Neural crest cell (in vitro differentiated cells): ENCODE measurements around the gene ELF3. TPM values are rescaled to one million over a fixed set of nuclear protein-coding genes. Genes with fewer than 3 reads are reported as not detected.
"Not testable (repeated sequence)": the region's sequence is repeated elsewhere in the genome, so short reads cannot be mapped to it uniquely, and the experiment has no call there.

Source experiments
- DNase-seq: peaks from one replicate; pipeline ENCODE4 v3.0.0; 2021; ENCODE audit warnings: low read depth, mixed read lengths, low spot score
- H3K27ac Mint-ChIP-seq: one replicate; pipeline ENCODE4 v1.8.0; 2021; ENCODE audit warnings: mild to moderate bottlenecking, mixed read lengths; ENCODE audit not compliant: unreplicated experiment
- H3K27me3 Mint-ChIP-seq: 2 replicates; pipeline ENCODE4 v1.8.0; 2021; ENCODE audit warnings: low read depth, mild to moderate bottlenecking, mixed read lengths
- H3K36me3 Mint-ChIP-seq: 2 replicates; pipeline ENCODE4 v1.8.0; 2021; ENCODE audit warnings: low read depth, mild to moderate bottlenecking, mixed read lengths
- H3K4me1 Mint-ChIP-seq: 2 replicates; pipeline ENCODE4 v1.8.0; 2021; ENCODE audit warnings: mixed read lengths
- H3K4me3 Mint-ChIP-seq: one replicate; pipeline ENCODE4 v1.8.0; 2021; ENCODE audit warnings: mild to moderate bottlenecking, mixed read lengths
- H3K9me3 Mint-ChIP-seq: 2 replicates; pipeline ENCODE4 v1.8.0; 2021; ENCODE audit warnings: mixed read lengths
- CTCF ChIP-seq: fragments of 200-600 bp; sonication (generic); conservative IDR thresholded peaks from 2 replicates; pipeline ENCODE4 v1.5.0; 2021; ENCODE audit warnings: antibody characterized with exemption, mild to moderate bottlenecking
- microRNA-seq: library from miRNA; unstranded; fragments of <30 nt; microRNA quantifications from one replicate; pipeline ENCODE4, GENCODE V29; 2020
- total RNA-seq: library from RNA; stranded (reverse); gene quantifications from 2 replicates; pipeline ENCODE4 v1.2.1, GENCODE V29; 2021

ELF3 gene
- total RNA-seq, 1 donor from 2014 or later: 0.19 TPM

- no peaks in the 10 kb centered on the region for H3K27me3 Mint-ChIP-seq
- H3K9me3 Mint-ChIP-seq: no peaks in the 10 kb centered on the region
- no peak for TF ChIP-seq CTCF
- peaks cover 10% of the 10 kb centered on the region for H3K4me1 Mint-ChIP-seq
- no peak overlapping the region for H3K4me3 Mint-ChIP-seq
- no peaks in the 10 kb centered on the region for H3K36me3 Mint-ChIP-seq
- no peak overlapping the region for H3K27ac Mint-ChIP-seq
- no peak for DNase-seq
Observed at GRCh38 chr1:202061055-202061454, 50.7 kb downstream of the ELF3 start.

- H3K36me3 Mint-ChIP-seq, H3K4me1 Mint-ChIP-seq, H3K9me3 Mint-ChIP-seq, H3K27me3 Mint-ChIP-seq, DNase-seq, H3K4me3 Mint-ChIP-seq: not testable (repeated sequence)
- H3K27ac Mint-ChIP-seq: peak overlapping the region; percentile 43
Observed at GRCh38 chr1:202061787-202062186, 51.4 kb downstream of the ELF3 start.

GRCh38 chr1:202062636-202063035, 52.2 kb downstream of the ELF3 start:
- not testable (repeated sequence) for H3K4me3 Mint-ChIP-seq, H3K27ac Mint-ChIP-seq, H3K36me3 Mint-ChIP-seq, H3K9me3 Mint-ChIP-seq, H3K27me3 Mint-ChIP-seq, H3K4me1 Mint-ChIP-seq, DNase-seq

GRCh38 chr1:202063093-202063492, 52.7 kb downstream of the ELF3 start:
- no peak for DNase-seq
- H3K27ac Mint-ChIP-seq: no peak overlapping the region
- no peaks in the 10 kb centered on the region for H3K36me3 Mint-ChIP-seq

GRCh38 chr1:202064889-202065312, 54.5 kb downstream of the ELF3 start:
- not testable (repeated sequence) for H3K4me3 Mint-ChIP-seq, H3K27ac Mint-ChIP-seq, H3K27me3 Mint-ChIP-seq, H3K9me3 Mint-ChIP-seq, H3K36me3 Mint-ChIP-seq, DNase-seq
- H3K4me1 Mint-ChIP-seq: peaks cover 19% of the 10 kb centered on the region

More at GRCh38 chr1:202063093-202063492, 52.7 kb downstream of the ELF3 start:
- no peaks in the 10 kb centered on the region for H3K27me3 Mint-ChIP-seq
- H3K4me3 Mint-ChIP-seq: no peak overlapping the region
- H3K9me3 Mint-ChIP-seq: no peaks in the 10 kb centered on the region
- TF ChIP-seq CTCF: no peak
- H3K4me1 Mint-ChIP-seq: peaks cover 10% of the 10 kb centered on the region

Small RNA genes lying within 50 kb of the gene (microRNA-seq; reads per million reads assigned to microRNA genes)
- not detected for gene MIR6740

Other genes with a start within 250 kb of the ELF3 start
- 124 and 137 TPM in 2 replicates for gene IPO9, start 181.4 kb upstream of the ELF3 start, total RNA-seq
- 10.8 and 11.7 TPM in 2 replicates for gene SHISA4, start 121.7 kb upstream of the ELF3 start, total RNA-seq
- 0.19 and 0.39 TPM in 2 replicates for gene LMOD1, start 64.0 kb upstream of the ELF3 start, total RNA-seq
- 59.6 and 63.9 TPM in 2 replicates for gene TIMM17A, start 55.1 kb upstream of the ELF3 start, total RNA-seq
- gene RNPEP, start 27.9 kb upstream of the ELF3 start, total RNA-seq: 47.7 and 50.8 TPM in 2 replicates
- 0.05 TPM in 1 of 2 replicates, not detected in the other for gene GPR37L1, start 112.3 kb downstream of the ELF3 start, total RNA-seq
- 50.9 and 57.3 TPM in 2 replicates for gene ARL8A, start 134.2 kb downstream of the ELF3 start, total RNA-seq
- gene PTPN7, start 150.0 kb downstream of the ELF3 start, total RNA-seq: not detected in 2 replicates
- gene LGR6, start 183.2 kb downstream of the ELF3 start, total RNA-seq: 0.16 and 0.91 TPM in 2 replicates